GM19455 (cell line): ENCODE results near the gene C2orf78.

Experiments
- ATAC-seq: cut with Tn5 transposase; IDR thresholded peaks from one replicate; pipeline ENCODE4 v1.9.1; 2021; ENCODE audit not compliant: unreplicated experiment

Gene C2orf78

DNA sequence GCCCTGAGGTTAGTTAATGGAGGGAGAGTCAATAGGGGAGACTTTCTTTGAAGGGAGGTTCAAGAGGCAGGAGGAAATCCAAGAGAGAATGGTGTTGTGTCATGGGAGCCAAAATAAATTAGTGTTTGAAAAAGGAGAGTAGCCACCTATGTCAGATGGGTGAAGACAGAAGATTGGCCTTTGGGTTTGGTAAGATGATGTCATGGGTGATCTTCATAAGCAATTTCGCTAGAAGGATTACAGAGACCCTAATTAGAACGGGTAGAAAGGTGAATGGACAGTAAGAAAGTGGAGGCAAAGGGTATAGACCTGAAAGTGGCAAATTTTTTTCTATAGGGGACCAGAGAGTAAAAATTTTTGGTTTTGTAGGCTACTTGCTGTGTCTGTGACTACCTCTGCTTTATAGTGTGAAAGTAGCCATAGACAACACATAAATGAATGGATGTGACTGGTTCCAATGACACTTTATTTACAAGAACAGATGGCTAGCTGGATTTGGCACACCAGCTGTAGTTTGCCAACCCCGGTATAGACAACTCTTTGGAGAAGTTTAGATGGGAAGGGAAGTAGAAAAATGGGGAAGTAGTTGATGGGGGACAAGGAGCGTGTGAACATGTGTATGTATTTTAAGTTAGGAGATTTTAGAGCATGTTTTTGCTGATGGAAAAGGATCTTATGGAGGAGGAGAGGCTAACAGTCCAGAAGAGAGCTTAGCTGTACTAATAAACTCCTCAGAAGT, 54.0 kb downstream of the C2orf78 start:
- no peak for ATAC-seq

DNA sequence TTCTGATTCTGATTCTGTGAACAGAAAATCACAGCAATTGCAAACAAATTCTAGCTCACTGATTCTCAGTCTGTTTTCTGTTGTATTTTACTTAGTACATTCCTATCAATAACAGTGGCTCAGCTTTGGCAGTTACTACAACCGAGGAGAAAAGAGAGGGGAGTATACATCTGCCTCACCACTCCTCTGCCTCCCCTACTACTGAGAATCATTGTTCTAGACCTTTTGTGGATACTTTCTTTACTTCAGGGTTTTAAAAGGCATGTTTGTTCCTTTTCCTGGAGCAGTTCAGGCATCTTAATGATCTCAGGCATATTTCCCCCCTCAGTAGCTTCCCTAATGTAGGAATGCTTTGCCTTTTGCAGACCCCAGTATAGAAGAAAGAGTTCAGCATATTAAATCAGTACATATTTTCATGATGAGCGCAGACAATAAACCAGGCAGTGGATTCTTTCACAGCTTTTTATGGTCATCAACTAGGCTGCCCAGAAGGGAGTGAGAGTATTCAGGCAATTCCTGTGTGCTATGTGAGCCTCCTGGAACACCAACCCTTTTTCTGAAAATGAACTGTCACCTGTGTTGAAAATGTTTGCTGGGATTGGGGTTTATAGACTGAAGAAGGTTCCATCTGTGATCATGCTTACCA, 55.0 kb downstream of the C2orf78 start:
- no peak for ATAC-seq

DNA sequence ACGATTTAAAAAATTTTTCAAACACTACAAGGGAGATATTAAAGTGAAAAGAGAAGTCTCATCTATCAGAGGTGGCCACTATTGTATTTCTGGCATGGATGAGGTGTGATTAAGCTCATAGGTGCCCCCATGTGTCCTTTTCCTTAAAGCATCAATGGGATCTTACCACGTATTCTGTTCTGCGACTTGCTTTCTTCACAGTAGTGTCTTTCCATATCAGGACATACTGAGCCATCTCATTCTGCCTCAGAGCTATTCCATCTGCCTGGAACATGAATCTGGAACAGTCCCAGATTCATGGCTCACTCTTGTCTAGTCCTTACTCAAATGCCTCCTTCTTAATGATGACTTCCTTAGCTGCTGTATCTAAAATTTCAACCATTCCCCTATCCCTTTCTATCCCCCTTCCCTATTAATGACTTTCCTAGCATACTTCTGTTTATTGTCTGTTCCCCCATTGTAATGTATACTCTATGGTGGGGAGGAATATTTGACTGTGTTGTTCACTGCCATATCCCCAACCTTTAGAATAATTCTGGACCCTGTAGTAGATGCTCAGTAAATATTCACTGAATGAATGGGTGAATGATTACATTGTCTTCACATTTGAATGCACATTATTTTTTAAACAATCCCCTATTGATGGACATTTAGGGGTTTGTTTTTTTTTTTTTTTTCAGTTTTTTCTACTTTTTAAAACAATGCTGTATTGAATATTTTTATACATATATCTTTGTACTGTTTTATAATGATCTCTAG, 55.8 kb downstream of the C2orf78 start:
- no peak for ATAC-seq

DNA sequence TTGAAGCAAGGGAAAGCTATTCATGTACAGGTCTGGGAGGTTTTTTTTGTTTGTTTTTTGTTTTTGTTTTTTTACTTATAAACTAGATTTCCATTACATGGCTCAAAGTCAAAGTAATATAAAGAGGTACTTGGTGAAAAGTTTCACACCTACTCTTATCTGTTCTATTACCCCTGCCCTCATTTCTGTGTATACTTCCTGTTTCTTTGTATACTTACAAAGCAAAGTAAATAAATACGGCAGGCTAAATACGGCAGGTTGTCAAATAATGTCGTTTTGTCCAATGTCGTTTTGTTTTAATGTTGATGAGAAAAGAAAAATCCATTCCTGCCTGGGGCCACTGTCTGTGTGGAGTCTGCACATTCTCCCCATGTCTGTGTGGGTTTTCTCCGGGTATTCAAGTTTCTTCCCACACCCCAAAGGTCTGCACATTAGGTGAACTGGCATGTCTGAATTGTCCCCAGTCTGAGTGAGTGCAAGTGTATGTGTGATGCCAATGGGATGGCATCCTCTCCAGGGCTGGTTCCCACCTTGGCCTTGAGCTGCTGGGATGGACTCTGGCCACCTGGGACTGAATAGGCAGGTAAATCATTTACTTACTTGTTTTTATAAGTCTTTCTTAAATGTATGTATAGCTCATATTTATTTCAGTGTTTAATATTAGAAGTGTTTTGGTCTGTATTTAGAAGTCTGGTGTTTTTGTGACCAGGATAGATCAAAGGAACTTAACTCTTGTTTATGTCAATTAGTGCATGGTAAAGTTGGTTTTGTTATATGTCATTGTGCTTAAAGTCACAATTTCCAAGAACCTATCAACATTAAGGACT, 58.1 kb downstream of the C2orf78 start:
- ATAC-seq, result no peak

DNA sequence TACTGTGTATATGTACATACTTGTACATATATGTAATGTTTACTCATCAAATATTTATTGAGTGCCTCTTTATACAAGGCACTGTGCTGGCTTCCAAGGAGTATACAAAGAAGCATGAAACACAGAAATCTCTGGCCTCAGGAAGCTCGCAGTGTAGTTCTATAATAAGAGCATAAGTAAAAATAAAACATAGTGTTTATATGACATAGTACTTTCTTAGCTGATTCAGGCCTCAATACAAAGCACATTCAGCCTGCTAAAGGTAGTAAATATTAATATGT, 58.7 kb downstream of the C2orf78 start:
- no peak for ATAC-seq

DNA sequence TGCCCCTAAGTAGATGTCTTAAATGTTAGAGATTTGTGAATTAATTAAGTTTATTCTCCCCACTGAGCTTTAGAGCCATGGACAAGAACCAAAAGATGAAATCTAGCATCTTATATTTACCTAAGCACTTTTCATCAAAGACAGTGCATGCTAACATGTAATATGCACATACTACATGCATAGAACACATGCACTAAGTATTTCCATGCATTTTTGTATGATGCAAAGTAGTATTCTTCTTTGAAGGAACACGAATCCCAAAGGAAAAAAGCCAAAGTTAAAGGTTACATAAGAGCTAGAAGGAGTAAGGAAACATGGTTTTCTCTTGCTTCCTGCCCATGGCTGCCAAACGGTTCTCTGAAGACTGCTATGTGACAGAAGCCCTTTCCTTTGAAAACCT, 60.1 kb downstream of the C2orf78 start:
- no peak for ATAC-seq

DNA sequence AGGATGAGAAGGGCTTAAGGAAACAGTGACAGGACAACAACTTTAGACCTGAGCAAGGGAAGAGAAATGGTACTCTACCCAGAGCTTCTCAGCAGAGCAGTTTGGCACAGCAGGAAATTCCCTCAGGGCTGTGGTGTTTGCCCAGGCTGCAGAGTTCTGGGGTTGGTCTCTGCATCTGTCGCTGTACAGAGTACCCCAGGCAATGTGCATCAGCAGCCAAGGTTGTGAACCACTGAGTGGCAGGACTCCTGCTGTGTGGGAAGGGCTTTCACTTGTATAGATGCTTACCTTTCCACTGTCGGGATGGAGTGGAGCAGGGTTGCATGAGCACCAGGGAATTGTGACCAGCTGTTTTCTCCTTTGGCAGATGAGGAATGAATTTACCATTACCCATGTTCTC, 66.0 kb downstream of the C2orf78 start:
- no peak for ATAC-seq

DNA sequence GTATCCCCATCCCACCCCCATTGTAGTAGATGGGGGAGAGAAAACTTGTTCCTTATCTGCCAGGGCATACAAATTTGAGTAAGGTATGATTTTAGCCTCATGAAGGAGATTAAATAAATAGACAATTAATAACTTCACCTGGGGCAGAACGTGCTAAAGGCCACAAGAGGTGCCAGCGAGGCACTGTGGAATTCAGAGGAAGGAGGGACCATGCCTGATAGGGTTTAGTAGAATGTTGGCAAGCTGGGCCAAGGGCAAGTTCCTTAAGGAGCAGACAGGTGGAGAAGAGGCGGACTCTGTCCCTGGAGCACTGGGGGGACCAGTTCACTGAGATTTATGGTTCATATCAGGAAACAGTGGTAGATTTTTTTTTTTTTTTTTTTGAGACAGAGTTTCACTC, 67.3 kb downstream of the C2orf78 start:
- no peak for ATAC-seq

DNA sequence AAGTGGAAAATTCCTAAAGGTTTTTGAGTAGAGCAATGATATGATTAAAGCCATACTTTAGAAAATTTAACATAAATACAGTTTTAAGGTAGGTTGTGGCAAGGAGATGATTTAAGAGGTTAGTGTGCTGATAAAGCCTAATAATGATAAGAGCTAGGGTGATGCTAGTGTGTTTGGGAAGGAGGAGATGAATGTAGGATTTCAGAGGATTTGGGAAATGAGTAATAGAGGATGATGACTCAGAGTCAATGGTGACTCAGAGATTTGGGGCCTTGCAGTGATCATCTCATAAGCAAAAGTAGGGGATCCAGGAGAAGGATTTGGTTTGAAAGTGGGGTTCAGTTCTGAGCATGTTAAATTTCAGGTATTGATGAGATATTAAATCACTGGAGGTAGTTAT, 68.0 kb downstream of the C2orf78 start:
- no peak for ATAC-seq

DNA sequence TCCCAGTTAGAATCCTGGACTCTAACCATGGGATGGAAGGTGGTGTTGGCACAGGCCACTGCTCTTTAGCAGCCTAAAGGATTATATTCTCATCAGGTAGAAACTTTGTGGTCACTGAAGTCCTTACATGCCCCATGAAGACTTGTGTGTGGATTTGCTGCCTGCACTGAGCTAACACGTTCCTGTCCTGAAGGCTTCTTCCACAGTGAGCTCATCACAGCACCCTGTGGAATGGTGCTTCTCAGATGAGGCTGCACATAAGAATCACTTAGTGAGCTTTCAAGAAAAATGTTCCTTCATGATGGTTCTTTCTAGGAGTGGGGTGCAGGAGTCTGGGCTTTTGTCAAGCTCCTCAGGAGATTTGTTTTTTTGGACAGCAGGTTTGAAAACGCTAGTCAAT, 71.5 kb downstream of the C2orf78 start:
- no peak for ATAC-seq

DNA sequence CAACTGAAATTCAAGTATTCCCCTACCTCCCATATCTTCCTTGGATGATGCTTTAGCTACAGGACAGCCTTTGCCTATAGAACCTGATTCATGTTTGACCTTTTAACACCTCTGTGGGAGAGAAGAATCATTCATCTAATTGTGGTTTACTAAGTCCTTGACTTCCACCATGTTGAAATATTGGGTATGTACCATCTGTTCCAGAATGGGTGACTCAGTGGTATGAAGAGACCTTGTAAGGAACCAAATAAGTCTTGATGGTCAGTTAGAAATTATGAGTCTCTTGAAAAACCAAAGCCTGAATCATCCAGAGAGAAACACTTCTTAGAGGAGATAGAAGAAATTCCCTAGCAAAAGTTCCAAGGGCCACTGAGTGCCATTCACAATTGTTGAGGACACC, 72.2 kb downstream of the C2orf78 start:
- ATAC-seq, result no peak

DNA sequence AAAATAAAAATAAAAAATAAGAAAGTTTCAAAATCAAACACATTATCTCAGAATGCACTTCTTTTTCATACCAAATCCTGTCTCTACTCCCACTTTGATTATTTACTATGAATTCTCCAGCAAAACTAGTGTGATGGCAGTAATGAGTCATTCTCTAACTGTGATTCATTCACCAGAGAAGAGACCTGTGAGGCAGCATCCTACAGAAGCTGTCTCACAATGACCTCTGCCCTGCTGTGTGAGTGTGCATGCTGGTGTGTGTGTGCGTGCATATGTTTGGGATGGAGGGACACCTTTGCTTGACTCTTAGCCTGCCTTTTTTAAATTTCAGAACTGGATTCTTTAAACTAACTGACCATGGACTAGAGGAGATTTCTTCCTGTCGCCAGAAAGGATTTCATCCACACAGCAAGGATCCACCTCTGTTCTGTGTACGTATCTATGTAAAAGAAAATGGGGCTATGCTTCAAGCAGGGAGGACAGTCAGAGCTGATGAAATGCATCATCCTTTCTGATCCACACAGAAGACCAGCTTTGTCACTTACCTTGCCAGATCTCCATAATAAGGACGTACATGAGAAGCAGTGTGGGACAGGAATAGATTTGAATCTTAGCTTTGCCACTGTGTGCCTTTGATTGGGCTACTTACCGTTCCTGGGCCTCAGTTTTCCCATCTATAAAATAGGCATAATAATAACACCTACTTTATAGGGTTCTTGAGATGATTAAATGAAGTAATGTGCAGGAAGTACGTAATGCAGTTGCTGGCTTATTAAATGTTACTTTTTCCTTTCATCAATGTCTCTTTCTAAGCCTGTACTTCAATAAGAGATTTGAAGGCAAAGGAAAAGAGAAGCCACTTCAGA, 76.0 kb downstream of the C2orf78 start:
- ATAC-seq, result no peak

DNA sequence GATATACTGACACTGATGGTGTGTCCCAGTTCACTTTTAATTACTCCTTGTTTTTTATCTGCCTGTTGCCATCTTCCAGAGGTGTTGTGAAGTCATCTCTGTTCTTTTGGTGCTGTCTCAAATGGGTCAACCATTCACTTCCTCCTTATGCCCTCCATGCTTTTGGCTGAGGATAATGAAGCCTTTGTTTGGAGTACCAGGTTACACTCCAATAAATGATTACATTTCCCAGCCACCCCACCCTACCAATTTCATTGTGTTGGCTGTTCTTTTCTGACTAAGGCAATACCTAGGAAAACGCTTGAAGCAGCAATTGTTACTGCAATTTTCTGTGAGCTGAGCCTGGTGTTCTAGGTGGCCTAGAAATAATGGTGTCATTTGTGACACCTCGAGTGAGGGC, 79.0 kb downstream of the C2orf78 start:
- no peak for ATAC-seq
